ENCODE results near the gene JAKMIP1.
"Not testable (repeated sequence)": the region's sequence is repeated elsewhere in the genome, so short reads cannot be mapped to it uniquely, and the experiment has no call there.

The JAKMIP1 gene

GRCh38 chr4:6229095-6229494, 28.7 kb upstream of the JAKMIP1 start:
- DNase-seq (ENCODE audit: low spot score), result no peak

GRCh38 chr4:6228158-6229067, 28.1 kb upstream of the JAKMIP1 start:
- DNase-seq (ENCODE audit: low spot score), result no peak

- no peak for DNase-seq (ENCODE audit: low spot score)
Measured at GRCh38 chr4:6227412-6228157, 27.2 kb upstream of the JAKMIP1 start.

GRCh38 chr4:6226506-6226905, 26.2 kb upstream of the JAKMIP1 start:
- no peak for DNase-seq (ENCODE audit: low spot score)

GRCh38 chr4:6225469-6225868, 25.1 kb upstream of the JAKMIP1 start:
- DNase-seq (ENCODE audit: low spot score), result no peak

GRCh38 chr4:6224735-6225134, 24.4 kb upstream of the JAKMIP1 start:
- no peak for DNase-seq (ENCODE audit: low spot score)

GRCh38 chr4:6222761-6223292, 22.5 kb upstream of the JAKMIP1 start:
- DNase-seq (ENCODE audit: low spot score), result no peak

- DNase-seq (ENCODE audit: low spot score), result no peak
Measured at GRCh38 chr4:6221851-6222760, 21.8 kb upstream of the JAKMIP1 start.

GRCh38 chr4:6221301-6221850, 21.0 kb upstream of the JAKMIP1 start:
- DNase-seq (ENCODE audit: low spot score), result no peak

- no peak for DNase-seq (ENCODE audit: low spot score)
Measured at GRCh38 chr4:6217716-6218381, 17.5 kb upstream of the JAKMIP1 start.

- DNase-seq (ENCODE audit: low spot score), result no peak
Measured at GRCh38 chr4:6216588-6216987, 16.2 kb upstream of the JAKMIP1 start.

GRCh38 chr4:6209921-6210320, 9.6 kb upstream of the JAKMIP1 start:
- no peak for DNase-seq (ENCODE audit: low spot score)

GRCh38 chr4:6209291-6209690, 8.9 kb upstream of the JAKMIP1 start:
- DNase-seq (ENCODE audit: low spot score), result not testable (repeated sequence)

- DNase-seq (ENCODE audit: low spot score), result no peak
Measured at GRCh38 chr4:6208416-6208815, 8.1 kb upstream of the JAKMIP1 start.

GRCh38 chr4:6207602-6208001, 7.3 kb upstream of the JAKMIP1 start:
- DNase-seq (ENCODE audit: low spot score), result no peak

- DNase-seq (ENCODE audit: low spot score), result no peak
Measured at GRCh38 chr4:6206771-6207290, 6.5 kb upstream of the JAKMIP1 start.

GRCh38 chr4:6205973-6206372, 5.6 kb upstream of the JAKMIP1 start:
- DNase-seq (ENCODE audit: low spot score), result no peak

- DNase-seq (ENCODE audit: low spot score), result no peak
Measured at GRCh38 chr4:6205567-6205931, 5.2 kb upstream of the JAKMIP1 start.

GRCh38 chr4:6204871-6205566, 4.7 kb upstream of the JAKMIP1 start:
- no peak for DNase-seq (ENCODE audit: low spot score)

- no peak for DNase-seq (ENCODE audit: low spot score)
Measured at GRCh38 chr4:6204098-6204497, 3.7 kb upstream of the JAKMIP1 start.
